Left lung (tissue), 10 donors: ENCODE results near the gene ACTA2. TPM values are rescaled to one million over a fixed set of nuclear protein-coding genes. Genes with fewer than 3 reads are reported as not detected.

ENCODE experiments used
- ATAC-seq: fragments of 200-7000 bp; cut with Tn5 transposase; one replicate; pipeline ENCODE4 v1.9.1; 2020; ENCODE audit warnings: moderate library complexity
- DNase-seq, 4 donors: peaks; one replicate each; pipeline ENCODE4 v3.0.0-alpha.2; 2013 to 2020
- H3K27ac ChIP-seq, 2 donors: fragments of 200-600 bp; sonication (generic) in 1 of 2; one replicate each; pipeline versions ENCODE4 v1.5.0 to v1.8.0; 2020 to 2021
- H3K27me3 ChIP-seq, 2 donors: fragments of 200-600 bp; sonication (generic) in 1 of 2; one replicate each; pipeline versions ENCODE4 v1.5.0 to v1.8.0; 2020 to 2021
- H3K36me3 ChIP-seq, 2 donors: fragments of 200-600 bp; sonication (generic) in 1 of 2; one replicate each; pipeline versions ENCODE4 v1.5.0 to v1.8.0; 2020 to 2021
- H3K4me1 ChIP-seq, 2 donors: fragments of 200-600 bp; one replicate each; pipeline ENCODE4 v1.8.0; 2021
- H3K4me3 ChIP-seq, 2 donors: fragments of 200-600 bp; sonication (generic) in 1 of 2; one replicate each; pipeline versions ENCODE4 v1.5.0 to v1.8.0; 2020 to 2021; ENCODE audit warnings: mild to moderate bottlenecking in 1 of 2
- H3K9me3 ChIP-seq, 2 donors: fragments of 200-600 bp; sonication (generic) in 1 of 2; one replicate each; pipeline versions ENCODE4 v1.5.0 to v1.8.0; 2020 to 2021
- intact Hi-C, 2 donors: fragments of 100-400 bp; cut with DNase I; formaldehyde crosslinking; loops; one replicate each; pipeline versions ENCODE4 v1.11.2 to v1.14.2; 2022
- polyA plus RNA-seq, 6 donors: library from polyadenylated mRNA; unstranded; fragments of 120-200 nt; gene quantifications; one replicate each; pipeline ENCODE4 v1.2.1, GENCODE V29; 2013; ENCODE audit not compliant: insufficient read length in 6 of 6
- total RNA-seq, 2 donors: library from RNA; stranded (reverse); fragmentation: NEBNext Ultra II Directional; extraction: Animal tissue kit (Norgen Biotek cat#: 25700); gene quantifications; one replicate each; pipeline ENCODE4 v1.2.1, GENCODE V29; 2021
- TF ChIP-seq, protein P1 (sequence below), 2 donors: fragments of 200-600 bp; sonication (generic) in 1 of 2; IDR thresholded peaks; one replicate each; pipeline versions ENCODE4 v1.5.0 to v1.8.0; 2021; ENCODE audit warnings: antibody characterized with exemption in 2 of 2
- donor health status: DM: no; HTN: yes; CAD: no.
- donor health status: DM: no; HTN: no; CAD: no.

The ACTA2 gene
- total and polyA plus RNA-seq, 8 donors: 415 to 612 (median 495) TPM

DNA sequence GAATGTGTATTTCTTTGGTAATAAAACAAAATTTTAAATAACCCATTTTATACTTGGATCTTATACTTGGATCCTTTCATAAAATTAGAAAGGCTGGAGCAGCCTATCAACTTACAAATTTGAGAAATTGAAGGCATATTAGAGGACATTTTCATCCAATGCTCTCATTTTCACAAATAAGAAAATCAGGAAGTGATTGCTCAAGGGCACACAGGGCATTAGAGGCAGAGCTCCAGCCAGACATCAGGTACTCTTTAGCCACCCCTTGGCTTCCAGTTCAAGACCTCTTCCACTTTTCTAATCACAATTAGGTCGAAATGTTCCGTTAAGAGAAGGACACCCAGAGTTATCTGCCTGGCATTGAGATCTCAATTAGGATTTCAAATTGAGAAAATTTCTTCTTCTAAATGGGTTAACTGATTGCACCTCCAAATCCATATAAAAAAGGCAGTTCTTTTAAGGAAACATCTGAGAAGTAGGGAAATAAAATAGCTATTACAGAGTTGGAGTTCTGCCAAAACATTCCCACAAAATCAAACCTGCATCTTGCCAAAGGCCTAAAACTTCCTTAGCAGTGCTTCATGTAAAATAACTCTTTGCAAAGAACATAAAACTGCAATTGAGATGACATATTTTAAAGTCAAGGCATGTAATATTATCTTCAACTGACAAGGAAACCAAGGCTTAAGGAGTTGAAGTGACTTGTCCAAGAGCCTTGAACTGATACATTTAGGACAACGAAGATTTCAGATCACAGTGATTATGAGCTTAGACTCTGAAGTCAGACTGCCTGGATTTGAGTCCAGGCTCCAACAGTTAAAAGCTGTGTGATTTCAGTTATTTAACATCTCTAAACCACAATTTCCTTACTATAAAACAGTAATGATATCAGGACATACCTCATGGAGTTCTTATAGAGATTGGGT, 2.4 kb downstream of the ACTA2 start:
- DNase-seq (no peak), ATAC-seq (no peak)
- Histone ChIP-seq H3K27ac (peak overlapping the region; percentile 3 to 67), H3K27me3 (no peaks in the 10 kb centered on the region), H3K4me3 (peak overlapping the region; percentile 1 to 4), H3K9me3 (no peaks in the 10 kb centered on the region), H3K4me1 (peaks cover 0 to 3% of the 10 kb centered on the region in 2 donors), H3K36me3 (no peaks in the 10 kb centered on the region)
- TF ChIP-seq, protein P1, sequence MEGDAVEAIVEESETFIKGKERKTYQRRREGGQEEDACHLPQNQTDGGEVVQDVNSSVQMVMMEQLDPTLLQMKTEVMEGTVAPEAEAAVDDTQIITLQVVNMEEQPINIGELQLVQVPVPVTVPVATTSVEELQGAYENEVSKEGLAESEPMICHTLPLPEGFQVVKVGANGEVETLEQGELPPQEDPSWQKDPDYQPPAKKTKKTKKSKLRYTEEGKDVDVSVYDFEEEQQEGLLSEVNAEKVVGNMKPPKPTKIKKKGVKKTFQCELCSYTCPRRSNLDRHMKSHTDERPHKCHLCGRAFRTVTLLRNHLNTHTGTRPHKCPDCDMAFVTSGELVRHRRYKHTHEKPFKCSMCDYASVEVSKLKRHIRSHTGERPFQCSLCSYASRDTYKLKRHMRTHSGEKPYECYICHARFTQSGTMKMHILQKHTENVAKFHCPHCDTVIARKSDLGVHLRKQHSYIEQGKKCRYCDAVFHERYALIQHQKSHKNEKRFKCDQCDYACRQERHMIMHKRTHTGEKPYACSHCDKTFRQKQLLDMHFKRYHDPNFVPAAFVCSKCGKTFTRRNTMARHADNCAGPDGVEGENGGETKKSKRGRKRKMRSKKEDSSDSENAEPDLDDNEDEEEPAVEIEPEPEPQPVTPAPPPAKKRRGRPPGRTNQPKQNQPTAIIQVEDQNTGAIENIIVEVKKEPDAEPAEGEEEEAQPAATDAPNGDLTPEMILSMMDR (IDR thresholded peaks at IDR 0.05): no peak
- intact Hi-C loops: no loop called here

DNA sequence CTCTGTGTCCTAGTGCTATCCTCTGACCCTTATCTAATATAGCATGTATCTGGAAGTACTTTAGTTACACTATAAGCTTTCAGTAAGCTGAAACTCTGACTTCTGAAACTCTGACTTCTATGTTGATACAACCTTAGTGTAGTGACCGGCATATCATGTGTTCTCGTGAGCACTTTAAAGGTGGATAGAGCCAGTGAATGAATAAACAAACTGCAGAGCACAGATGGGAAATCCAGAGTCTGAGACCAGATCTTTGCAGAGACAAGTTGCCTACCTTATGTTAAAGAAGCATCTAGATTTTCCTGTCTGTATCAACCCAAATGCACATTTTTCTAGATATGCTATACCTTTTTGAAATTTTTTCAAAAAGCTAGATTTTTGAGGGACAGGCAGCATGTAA, 3.5 kb downstream of the ACTA2 start:
- H3K36me3 ChIP-seq: no peaks in the 10 kb centered on the region
- no peak for ATAC-seq
- H3K4me1 ChIP-seq: peaks cover 0 to 3% of the 10 kb centered on the region in 2 donors
- no peak overlapping the region for H3K4me3 ChIP-seq
- TF ChIP-seq, protein P1 (IDR thresholded peaks at IDR 0.05): no peak
- H3K27me3 ChIP-seq: no peaks in the 10 kb centered on the region
- H3K27ac ChIP-seq: peak overlapping the region in 1 of 2 donors; percentile 67
- no peak for DNase-seq
- H3K9me3 ChIP-seq: no peaks in the 10 kb centered on the region
- intact Hi-C loops: no loop called here

DNA sequence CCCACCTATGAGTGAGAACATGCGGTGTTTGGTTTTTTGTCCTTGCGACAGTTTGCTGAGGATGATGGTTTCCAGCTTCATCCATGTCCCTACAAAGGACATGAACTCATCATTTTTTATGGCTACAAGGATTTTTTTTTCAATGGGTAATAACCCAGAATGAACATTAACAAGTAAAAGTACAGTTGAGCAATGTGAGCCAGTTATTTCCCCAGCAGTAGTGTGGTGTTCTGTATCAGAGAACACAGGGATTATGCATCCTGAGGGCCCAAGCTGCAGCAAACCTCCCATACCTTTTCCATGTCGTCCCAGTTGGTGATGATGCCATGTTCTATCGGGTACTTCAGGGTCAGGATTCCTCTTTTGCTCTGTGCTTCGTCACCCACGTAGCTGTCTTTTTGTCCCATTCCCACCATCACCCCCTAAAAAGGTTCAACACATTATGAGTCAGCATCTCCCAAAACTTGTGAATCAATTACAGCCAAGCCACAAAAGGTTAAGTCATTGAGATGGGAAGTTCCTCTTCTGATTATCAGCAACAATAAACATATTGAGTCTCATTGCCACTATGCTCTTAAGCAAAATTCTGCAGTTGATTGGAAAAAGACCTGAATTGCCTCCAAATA, 5.5 kb downstream of the ACTA2 start:
- no peaks in the 10 kb centered on the region for H3K9me3 ChIP-seq
- H3K27ac ChIP-seq: no peak overlapping the region
- intact Hi-C loops: no loop called here
- peaks cover 0 to 3% of the 10 kb centered on the region in 2 donors for H3K4me1 ChIP-seq
- no peaks in the 10 kb centered on the region for H3K27me3 ChIP-seq
- DNase-seq (no peak), ATAC-seq (no peak)
- no peaks in the 10 kb centered on the region for H3K36me3 ChIP-seq
- TF ChIP-seq, protein P1 (IDR thresholded peaks at IDR 0.05): no peak
- no peak overlapping the region for H3K4me3 ChIP-seq

DNA sequence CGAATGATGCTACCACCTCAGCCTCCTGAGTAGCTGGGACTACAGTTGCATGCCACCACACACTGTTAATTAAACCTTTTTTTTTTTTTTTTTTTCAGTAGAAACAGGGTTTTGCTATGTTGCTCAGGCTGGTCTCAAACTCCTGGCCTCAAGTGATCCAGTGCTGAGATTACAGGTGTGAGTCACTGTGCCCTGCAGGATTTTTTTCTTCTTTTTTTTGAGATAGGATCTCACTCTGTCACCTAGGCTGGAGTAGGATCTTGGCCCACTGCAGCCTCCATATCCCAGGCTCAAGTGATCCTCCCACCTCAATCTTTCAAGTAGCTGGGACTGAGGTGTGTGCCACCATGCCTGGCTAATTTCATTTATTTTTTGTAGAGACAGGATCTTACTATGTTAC, 6.4 kb downstream of the ACTA2 start:
- Histone ChIP-seq H3K4me3 (no peak overlapping the region), H3K9me3 (no peaks in the 10 kb centered on the region), H3K27me3 (no peaks in the 10 kb centered on the region), H3K27ac (no peak overlapping the region), H3K4me1 (peaks cover 0 to 3% of the 10 kb centered on the region in 2 donors), H3K36me3 (no peaks in the 10 kb centered on the region)
- TF ChIP-seq, protein P1 (IDR thresholded peaks at IDR 0.05): no peak
- DNase-seq: no peak
- intact Hi-C loops: no loop called here
- no peak for ATAC-seq

DNA sequence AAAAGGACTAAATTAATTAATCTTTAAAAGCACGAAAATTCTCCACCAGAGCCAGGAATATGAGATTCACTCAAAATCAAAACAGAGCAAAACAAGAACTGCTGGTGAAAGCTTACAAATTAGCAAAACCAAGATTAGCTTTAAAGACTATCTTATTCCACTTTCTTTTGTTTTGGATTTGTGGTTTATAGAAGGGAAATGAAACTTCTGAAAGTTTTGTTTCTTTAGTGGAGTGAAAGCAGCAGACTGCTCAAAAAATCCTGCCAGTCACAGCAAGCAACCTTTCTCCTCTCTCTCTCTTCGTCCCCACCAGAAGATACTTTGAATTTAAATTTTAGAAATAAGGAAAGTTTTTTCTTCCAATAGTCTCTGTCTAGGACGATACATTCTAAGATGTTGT, 7.8 kb downstream of the ACTA2 start:
- no peaks in the 10 kb centered on the region for H3K27me3 ChIP-seq
- no peaks in the 10 kb centered on the region for H3K4me1 ChIP-seq
- no peaks in the 10 kb centered on the region for H3K9me3 ChIP-seq
- no peak overlapping the region for H3K4me3 ChIP-seq
- intact Hi-C loops: no loop called here
- peak overlapping the region in 1 of 2 donors; percentile 5 for H3K27ac ChIP-seq
- no peaks in the 10 kb centered on the region for H3K36me3 ChIP-seq
- ATAC-seq: no peak
- TF ChIP-seq, protein P1 (IDR thresholded peaks at IDR 0.05): no peak
- DNase-seq: no peak
